ENCODE data around the gene DEFB124.
"Not testable (repeated sequence)": the region's sequence is repeated elsewhere in the genome, so short reads cannot be mapped to it uniquely, and the experiment has no call there.

Gene DEFB124

DNA sequence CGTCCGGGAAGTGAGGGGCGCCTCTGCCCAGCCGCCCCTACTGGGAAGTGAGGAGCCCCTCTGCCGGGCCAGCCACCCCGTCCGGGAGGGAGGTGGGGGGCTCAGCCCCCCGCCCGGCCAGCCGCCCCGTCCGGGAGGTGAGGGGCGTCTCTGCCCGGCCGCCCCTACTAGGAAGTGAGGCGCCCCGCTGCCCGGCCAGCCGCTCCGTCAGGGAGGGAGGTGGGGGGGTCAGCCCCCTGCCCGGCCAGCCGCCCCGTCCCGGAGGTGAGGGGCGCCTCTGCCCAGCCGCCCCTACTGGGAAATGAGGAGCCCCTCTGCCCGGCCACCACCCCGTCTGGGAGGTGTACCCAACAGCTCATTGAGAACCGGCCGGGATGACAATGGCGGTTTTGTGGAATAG is 47.4 kb downstream of the DEFB124 start:
- in situ Hi-C loops (cut with MboI; ENCODE audit: low sequenced_read_pairs): not testable (repeated sequence)

DNA sequence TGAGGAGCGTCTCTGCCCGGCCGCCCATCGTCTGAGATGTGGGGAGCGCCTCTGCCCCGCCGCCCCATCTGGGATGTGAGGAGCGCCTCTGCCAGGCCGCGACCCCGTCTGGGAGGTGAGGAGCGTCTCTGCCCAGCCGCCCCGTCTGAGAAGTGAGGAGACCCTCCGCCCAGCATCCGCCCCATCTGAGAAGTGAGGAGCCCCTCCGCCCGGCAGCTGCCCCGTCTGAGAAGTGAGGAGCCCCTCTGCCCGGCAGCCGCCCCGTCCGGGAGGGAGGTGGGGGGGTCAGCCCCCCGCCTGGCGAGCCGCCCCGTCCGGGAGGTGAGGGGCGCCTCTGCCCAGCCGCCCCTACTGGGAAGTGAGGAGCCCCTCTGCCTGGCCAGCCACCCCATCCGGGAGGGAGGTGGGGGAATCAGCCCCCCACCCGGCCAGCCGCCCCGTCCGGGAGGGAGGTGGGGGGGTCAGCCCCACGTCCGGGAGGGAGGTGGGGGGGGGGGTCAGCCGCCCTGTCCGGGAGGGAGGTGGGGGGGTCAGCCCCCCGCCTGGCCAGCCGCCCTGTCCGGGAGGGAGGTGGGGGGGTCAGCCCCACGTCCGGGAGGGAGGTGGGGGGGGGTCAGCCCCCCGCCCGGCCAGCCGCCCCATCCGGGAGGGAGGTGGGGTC is 47.9 kb downstream of the DEFB124 start:
- in situ Hi-C loops (cut with MboI; ENCODE audit: low sequenced_read_pairs): not testable (repeated sequence)

DNA sequence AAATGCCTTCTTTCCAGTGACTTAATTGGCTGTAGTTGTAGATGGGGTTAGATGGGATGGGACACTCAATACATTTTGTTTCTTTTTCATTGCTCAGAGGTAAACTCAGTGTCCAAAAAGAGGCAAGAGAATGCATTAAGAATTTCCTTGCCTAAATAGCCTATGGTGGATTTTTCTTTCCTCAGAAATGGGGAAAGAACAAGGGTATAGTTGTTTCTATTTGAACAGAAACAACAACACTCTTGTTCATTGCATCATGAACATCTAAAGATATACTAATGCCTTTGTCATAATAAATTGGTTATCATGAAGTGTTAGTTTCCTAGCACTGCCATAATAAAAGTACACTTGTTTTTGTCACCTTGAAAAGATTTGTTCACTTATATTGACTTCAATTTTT is 49.1 kb downstream of the DEFB124 start:
- in situ Hi-C loops (cut with MboI; ENCODE audit: low sequenced_read_pairs): no loop called here

DNA sequence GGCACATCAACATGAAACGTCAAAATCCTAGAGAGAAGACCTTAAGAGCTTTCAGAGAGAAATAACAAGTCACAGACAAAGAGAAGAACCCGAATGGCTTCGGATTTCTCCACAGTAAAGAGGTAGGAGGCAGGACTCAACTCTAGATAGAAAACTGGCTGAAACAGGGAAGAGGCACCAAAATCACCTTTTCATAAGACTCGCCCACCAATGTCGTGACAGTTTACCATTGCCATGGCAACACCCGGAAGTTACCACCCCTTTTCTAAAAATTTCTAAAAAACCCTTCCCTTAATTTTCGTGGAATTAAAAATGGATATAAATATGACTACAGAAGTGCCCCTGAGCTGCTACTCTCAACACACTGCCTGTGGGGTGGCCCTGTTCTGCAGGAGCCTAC is 56.6 kb downstream of the DEFB124 start:
- in situ Hi-C loops (cut with MboI; ENCODE audit: low sequenced_read_pairs): no loop called here

DNA sequence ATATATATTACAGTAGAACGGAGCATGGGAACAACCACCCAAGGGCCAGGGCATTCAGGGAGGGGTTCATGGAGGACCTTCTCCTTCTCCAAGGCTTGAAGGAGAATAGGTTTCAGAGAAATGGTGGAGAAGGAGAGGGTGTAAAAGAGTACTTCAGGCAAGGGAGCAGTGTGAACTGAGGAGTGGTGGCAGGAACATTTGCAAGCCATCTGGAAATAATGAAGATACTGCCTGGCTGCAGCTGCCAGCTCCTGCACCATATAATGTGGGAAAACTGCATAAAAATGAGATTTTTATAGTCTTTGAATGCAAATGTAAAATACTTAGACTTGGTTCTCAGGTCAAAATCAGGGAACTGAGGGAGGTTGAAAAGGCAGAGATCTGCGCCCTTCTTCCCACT is 59.3 kb downstream of the DEFB124 start:
- in situ Hi-C loops (cut with MboI; ENCODE audit: low sequenced_read_pairs): no loop called here

Data from hTERT RPE-1 (cell line).